Skin of body (tissue), 2 donors: ENCODE measurements around the gene CHCHD3. TPM values are rescaled to one million over a fixed set of nuclear protein-coding genes. Genes with fewer than 3 reads are reported as not detected.
"Not testable (repeated sequence)": the region's sequence is repeated elsewhere in the genome, so short reads cannot be mapped to it uniquely, and the experiment has no call there.

Experiments
- DNase-seq: peaks from one replicate; lab custom pipeline; 2025; lab: John Stamatoyannopoulos, UW
- total RNA-seq: library from RNA; depleted of rRNA; stranded (reverse); fragments of >200 nt; gene quantifications from one replicate; pipeline ENCODE4 v1.2.3, GENCODE V29; 2014

CHCHD3 gene
- total RNA-seq, 1 donor from 2014 or later: 62.7 TPM

- DNase-seq: no peak
Measured at GRCh38 chr7:132907380-132907940, 174.4 kb downstream of the CHCHD3 start.

DNA sequence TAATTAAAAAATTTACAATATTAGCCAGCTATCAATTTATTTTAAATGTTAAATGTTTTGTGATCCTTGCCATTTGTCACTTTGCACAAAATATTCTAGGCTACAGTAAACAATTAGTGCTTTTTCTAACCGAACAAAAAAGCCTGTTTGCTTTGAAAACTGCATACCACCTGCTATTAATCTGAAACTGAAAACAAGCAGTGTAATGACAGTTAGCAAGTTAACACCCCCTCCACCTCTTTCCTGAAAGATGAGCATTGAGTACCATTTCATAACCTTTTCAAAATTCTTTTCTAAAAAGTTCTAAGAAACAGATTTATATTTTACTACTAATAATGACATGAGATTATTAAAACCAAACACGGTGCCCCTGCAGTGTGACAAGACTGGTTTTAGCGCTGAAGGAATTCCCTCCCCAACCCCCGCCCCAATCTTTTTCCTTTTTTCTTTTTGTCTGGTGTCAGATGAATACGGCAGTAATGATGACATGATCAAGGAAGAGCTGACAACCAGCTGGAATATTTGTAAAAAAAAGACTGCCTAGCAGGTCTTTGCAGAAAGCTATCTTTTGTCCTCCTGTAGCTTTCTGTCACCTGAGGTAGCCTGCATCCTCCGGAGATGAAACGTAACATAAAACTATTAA is 175.6 kb downstream of the CHCHD3 start:
- DNase-seq: no peak

GRCh38 chr7:132905136-132905535 is 176.8 kb downstream of the CHCHD3 start:
- DNase-seq: not testable (repeated sequence)

GRCh38 chr7:132904209-132904608 is 177.7 kb downstream of the CHCHD3 start:
- no peak for DNase-seq

DNA sequence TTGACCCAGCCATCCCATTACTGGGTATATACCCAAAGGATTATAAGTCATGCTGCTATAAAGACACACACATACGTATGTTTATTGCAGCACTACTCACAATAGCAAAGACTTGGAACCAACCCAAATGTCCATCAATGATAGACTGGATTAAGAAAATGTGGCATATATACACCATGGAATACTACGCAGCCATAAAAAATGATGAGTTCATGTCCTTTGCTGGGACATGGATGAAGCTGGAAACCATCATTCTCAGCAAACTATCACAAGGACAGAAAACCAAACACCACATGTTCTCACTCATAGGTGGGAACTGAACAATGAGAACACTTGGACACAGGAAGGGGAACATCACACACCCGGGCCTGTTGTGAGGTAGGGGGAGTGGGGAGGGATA is 179.6 kb downstream of the CHCHD3 start:
- DNase-seq: not testable (repeated sequence)

- DNase-seq: no peak
Measured at GRCh38 chr7:132901241-132901640, 180.6 kb downstream of the CHCHD3 start.

- DNase-seq: no peak
Measured at GRCh38 chr7:132899833-132900232, 182.1 kb downstream of the CHCHD3 start.

- not testable (repeated sequence) for DNase-seq
Measured at GRCh38 chr7:132898641-132899175, 183.2 kb downstream of the CHCHD3 start.

DNA sequence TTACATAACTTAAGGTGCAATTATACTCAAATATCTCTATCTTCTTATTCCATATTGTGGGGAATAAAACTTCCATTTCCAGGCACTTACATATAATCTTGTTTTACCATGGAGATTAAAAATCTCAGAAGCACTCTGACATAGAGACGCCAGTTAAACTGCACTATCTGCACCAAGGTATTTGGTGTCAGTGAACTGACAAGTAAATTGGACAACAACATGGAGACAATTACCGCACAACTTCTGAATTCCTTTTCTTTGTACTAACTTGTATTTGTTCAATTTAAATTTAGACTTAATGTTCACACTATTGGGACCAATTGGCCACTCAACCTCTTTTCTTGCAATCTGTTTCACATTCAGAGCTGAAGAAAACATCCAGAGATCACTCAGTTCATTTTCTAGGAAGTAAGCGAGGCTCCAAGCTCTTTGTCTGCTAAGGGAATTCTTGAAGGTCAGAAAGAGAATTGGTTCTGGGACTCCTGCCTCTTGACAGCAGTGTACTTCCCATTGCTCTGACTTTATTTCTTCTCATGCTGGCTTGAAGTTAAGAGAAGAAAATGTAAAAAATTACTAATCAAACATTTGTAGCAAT is 184.7 kb downstream of the CHCHD3 start:
- no peak for DNase-seq

- DNase-seq: no peak
Measured at GRCh38 chr7:132895231-132895630, 186.7 kb downstream of the CHCHD3 start.

GRCh38 chr7:132893560-132893959 is 188.3 kb downstream of the CHCHD3 start:
- no peak for DNase-seq

- not testable (repeated sequence) for DNase-seq
Measured at GRCh38 chr7:132892744-132893143, 189.1 kb downstream of the CHCHD3 start.

GRCh38 chr7:132891554-132891953 is 190.3 kb downstream of the CHCHD3 start:
- DNase-seq: no peak

DNA sequence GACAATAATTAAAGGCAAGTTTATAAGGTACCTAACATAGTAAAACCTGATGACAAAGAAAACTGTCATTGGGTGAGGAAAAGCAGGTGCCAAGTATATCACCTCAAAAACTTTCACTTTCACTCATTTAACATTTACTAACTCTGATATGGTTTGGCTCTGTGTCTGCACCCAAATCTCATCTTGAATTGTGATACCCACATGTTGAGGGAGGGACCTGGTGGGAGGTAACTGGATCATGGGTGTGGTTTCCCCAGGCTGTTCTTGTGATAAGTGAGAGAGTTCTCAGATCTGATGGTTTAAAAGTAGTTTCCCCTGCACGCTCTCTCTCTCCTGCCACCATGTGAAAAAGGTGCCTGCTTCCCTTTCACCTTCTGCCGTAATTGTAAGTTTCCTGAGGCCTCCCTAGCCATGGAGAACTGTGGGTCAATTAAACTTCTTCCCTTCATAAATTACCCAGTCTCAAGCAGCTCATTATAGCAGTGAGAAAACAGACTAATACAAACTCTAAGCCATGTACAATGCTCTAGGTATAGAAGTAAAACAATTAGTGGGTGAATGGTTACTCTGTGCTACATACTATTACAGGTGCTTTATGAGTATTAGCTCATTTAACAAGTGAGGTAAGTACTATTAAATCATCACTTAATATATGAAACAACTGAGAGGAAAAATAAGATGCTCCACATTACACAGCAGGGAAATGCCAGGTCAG is 199.0 kb downstream of the CHCHD3 start:
- no peak for DNase-seq

- DNase-seq: no peak
Measured at GRCh38 chr7:132881317-132881716, 200.6 kb downstream of the CHCHD3 start.

GRCh38 chr7:132879579-132879978 is 202.3 kb downstream of the CHCHD3 start:
- no peak for DNase-seq

DNA sequence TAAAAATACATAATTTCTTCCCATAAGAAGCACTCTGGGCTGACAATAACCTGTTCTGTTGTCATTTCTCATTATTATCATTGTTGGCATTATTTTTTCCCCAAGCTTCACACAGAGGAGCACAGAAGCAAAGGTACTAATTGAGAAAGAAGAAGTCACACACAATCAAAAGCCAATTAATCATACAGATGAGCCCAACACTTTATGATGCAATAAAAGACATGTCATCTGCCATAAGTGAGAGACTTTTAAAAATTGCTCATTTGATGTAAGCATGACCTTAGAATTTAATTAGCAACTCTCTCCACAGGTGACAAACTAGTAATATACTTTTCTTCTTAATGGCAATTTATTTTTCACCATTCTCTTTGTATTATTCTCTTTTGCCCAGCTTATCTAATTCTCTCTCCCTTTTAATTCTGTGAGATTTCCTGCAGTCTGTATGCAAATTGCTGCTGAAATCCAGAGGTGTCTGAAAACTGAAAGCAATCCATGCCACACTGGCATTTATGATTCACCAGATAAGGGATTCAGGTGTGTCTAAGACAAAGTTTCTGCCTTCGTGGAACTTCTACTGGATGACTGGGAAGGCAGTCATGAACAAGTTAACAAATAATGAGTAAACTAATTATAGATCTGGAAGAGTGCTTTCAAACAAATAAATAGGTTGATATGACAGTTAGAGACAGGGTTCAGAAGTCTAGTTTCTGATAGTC is 203.5 kb downstream of the CHCHD3 start:
- no peak for DNase-seq

GRCh38 chr7:132877573-132877972 is 204.3 kb downstream of the CHCHD3 start:
- DNase-seq: no peak

DNA sequence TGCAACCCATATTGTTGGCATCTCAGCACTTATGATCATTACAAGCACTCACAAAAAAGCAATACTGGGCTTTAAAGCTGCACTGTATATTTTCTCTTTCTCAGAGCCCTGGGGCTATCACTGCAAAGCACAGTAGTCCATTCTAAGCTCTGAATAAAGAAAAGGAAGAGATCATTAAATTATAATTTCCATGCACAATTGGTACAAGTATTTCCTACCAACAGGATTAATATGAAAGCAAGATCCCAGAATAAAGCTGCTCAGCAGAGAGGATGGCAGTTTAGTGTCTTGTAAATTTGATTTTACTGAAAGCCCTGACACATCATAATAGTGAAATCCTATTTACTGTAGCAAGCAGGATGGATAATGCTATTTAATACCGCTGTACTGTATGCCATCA is 205.3 kb downstream of the CHCHD3 start:
- DNase-seq: no peak

GRCh38 chr7:132872034-132872433 is 209.9 kb downstream of the CHCHD3 start:
- no peak for DNase-seq

- DNase-seq: no peak
Measured at GRCh38 chr7:132871419-132871818, 210.5 kb downstream of the CHCHD3 start.
